ENCODE results near the gene ARRB2. TPM values are rescaled to one million over a fixed set of nuclear protein-coding genes. Genes with fewer than 3 reads are reported as not detected.

ARRB2 gene
- total RNA-seq, 1 donor from 2014 or later: 34.9 TPM

DNA sequence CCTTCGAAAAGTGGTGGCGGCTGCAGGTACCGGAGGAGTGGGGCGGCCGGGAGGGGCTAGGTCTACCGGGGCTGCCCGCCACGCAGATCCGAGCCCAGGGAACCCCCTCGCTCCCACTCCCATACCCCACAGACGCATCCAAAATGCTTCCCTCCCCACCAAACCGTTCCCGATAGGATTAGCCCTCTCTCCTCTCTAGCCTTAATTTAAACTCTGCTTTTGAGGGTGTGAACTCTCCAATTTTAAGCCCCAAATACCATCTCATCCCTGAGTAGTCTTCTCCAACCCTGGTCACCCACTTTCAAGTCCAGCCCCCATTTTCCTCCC lies 29.6 kb downstream of the ARRB2 start:
- no peaks in the 10 kb centered on the region for H3K9me3 Mint-ChIP-seq
- H3K36me3 Mint-ChIP-seq: no peaks in the 10 kb centered on the region
- peaks cover 17% of the 10 kb centered on the region for H3K4me1 Mint-ChIP-seq
- H3K27ac Mint-ChIP-seq: peak overlapping the region; percentile 69
- H3K4me3 Mint-ChIP-seq: peak overlapping the region; percentile 65
- no peak for DNase-seq (ENCODE audit: low spot score in 2 of 2, unreplicated experiment in 2 of 2)
- TF ChIP-seq, protein P1, sequence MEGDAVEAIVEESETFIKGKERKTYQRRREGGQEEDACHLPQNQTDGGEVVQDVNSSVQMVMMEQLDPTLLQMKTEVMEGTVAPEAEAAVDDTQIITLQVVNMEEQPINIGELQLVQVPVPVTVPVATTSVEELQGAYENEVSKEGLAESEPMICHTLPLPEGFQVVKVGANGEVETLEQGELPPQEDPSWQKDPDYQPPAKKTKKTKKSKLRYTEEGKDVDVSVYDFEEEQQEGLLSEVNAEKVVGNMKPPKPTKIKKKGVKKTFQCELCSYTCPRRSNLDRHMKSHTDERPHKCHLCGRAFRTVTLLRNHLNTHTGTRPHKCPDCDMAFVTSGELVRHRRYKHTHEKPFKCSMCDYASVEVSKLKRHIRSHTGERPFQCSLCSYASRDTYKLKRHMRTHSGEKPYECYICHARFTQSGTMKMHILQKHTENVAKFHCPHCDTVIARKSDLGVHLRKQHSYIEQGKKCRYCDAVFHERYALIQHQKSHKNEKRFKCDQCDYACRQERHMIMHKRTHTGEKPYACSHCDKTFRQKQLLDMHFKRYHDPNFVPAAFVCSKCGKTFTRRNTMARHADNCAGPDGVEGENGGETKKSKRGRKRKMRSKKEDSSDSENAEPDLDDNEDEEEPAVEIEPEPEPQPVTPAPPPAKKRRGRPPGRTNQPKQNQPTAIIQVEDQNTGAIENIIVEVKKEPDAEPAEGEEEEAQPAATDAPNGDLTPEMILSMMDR (IDR thresholded peaks at IDR 0.05; ENCODE audit: unreplicated experiment): no peak
- H3K27me3 Mint-ChIP-seq (ENCODE audit: low read depth): peaks cover 89% of the 10 kb centered on the region

DNA sequence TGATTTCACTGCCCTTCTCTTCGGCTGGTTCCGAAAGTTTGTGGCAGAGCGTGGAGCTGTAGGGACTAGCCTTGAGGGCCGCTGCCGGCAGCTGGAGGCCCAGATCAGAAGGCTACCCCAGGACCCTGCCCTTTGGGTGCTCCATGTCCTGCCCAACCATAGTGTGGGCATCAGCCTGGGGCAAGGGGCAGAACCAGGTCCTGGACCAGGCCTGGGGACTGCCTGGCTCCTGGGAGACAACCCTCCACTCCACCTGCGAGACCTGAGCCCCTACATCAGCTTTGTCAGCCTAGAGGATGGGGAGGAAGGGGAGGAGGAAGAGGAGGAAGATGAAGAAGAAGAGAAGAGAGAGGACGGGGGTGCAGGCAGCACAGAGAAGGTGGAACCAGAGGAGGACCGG lies 30.2 kb downstream of the ARRB2 start:
- DNase-seq (ENCODE audit: low spot score in 2 of 2, unreplicated experiment in 2 of 2): no peak
- H3K27me3 Mint-ChIP-seq (ENCODE audit: low read depth): peaks cover 89% of the 10 kb centered on the region
- H3K9me3 Mint-ChIP-seq: no peaks in the 10 kb centered on the region

DNA sequence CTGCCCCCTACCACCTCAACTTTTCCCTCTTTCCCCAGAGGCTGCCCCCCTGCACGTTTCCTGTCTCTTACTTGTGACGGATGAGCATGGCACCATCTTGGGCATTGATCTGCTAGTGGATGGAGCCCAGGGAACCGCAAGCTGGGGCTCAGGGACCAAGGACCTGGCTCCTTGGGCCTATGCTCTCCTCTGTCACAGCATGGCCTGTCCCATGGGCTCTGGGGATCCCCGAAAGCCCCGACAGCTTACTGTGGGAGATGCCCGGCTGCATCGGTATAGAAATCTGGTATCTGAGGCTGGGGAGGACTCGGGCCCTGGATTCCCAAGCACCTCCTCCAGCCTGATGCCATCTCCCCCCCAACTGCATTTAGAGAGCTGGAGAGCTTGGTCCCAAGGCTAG lies 31.1 kb downstream of the ARRB2 start:
- no peak for DNase-seq (ENCODE audit: low spot score in 2 of 2, unreplicated experiment in 2 of 2)
- no peaks in the 10 kb centered on the region for H3K9me3 Mint-ChIP-seq
- peak overlapping the region; percentile 22 for H3K4me3 Mint-ChIP-seq
- no peaks in the 10 kb centered on the region for H3K36me3 Mint-ChIP-seq
- H3K4me1 Mint-ChIP-seq: peaks cover 22% of the 10 kb centered on the region
- no peak overlapping the region for H3K27ac Mint-ChIP-seq
- H3K27me3 Mint-ChIP-seq (ENCODE audit: low read depth): peaks cover 90% of the 10 kb centered on the region
- TF ChIP-seq, protein P1 (IDR thresholded peaks at IDR 0.05; ENCODE audit: unreplicated experiment): no peak

More for the DNA sequence above, 30.2 kb downstream of the ARRB2 start:
- TF ChIP-seq, protein P1 (IDR thresholded peaks at IDR 0.05; ENCODE audit: unreplicated experiment): no peak
- H3K27ac Mint-ChIP-seq: peak overlapping the region; percentile 69
- peak overlapping the region; percentile 65 for H3K4me3 Mint-ChIP-seq
- H3K36me3 Mint-ChIP-seq: no peaks in the 10 kb centered on the region
- peaks cover 22% of the 10 kb centered on the region for H3K4me1 Mint-ChIP-seq

DNA sequence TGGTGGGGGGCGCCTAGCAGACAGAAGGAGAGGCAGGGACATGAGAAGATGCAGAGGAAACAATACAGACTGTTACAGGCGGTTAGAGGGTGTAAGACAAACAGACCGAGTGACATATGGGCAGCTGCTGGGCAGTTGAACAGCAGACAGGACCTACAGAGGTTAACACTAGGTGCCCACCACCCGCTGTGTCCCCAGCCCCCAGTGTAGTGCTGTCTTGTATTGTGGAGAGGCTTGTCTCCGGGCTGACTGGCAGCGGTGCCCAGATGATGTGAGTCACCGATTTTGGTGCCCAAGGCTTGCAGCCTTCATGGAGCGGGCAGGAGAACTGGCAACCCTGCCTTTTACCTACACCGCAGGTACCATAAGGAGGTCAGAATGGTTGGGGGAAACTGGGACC lies 31.7 kb downstream of the ARRB2 start:
- Mint-ChIP-seq H3K27ac (no peak overlapping the region), H3K9me3 (no peaks in the 10 kb centered on the region), H3K27me3 (ENCODE audit: low read depth) (peaks cover 93% of the 10 kb centered on the region), H3K4me1 (peaks cover 22% of the 10 kb centered on the region), H3K4me3 (no peak overlapping the region), H3K36me3 (no peaks in the 10 kb centered on the region)
- TF ChIP-seq, protein P1 (IDR thresholded peaks at IDR 0.05; ENCODE audit: unreplicated experiment): no peak
- DNase-seq (ENCODE audit: low spot score in 2 of 2, unreplicated experiment in 2 of 2): no peak

DNA sequence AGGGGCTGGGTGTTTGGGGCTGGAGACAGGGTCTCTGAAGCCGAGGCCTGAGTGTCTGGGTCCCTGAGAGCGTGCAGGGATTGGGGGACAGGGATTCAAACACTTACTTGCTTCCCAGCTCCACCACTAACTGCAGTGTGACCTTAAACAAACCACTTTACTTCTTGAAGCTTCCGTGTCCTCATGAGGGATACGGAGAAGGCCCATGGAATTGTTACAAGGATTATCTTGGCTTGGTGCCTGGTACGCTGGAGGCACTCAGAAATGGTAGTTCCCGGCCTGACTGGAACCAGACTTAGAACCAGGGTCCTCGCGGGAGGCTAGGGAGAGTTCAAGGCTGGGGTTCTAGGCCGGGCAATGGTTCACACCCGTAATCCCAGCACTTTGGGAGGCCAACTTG lies 32.2 kb downstream of the ARRB2 start:
- Mint-ChIP-seq H3K4me1 (peaks cover 22% of the 10 kb centered on the region), H3K4me3 (no peak overlapping the region), H3K9me3 (no peaks in the 10 kb centered on the region), H3K27me3 (ENCODE audit: low read depth) (peaks cover 93% of the 10 kb centered on the region), H3K27ac (no peak overlapping the region), H3K36me3 (no peaks in the 10 kb centered on the region)
- DNase-seq (ENCODE audit: low spot score in 2 of 2, unreplicated experiment in 2 of 2): no peak
- TF ChIP-seq, protein P1 (IDR thresholded peaks at IDR 0.05; ENCODE audit: unreplicated experiment): no peak

DNA sequence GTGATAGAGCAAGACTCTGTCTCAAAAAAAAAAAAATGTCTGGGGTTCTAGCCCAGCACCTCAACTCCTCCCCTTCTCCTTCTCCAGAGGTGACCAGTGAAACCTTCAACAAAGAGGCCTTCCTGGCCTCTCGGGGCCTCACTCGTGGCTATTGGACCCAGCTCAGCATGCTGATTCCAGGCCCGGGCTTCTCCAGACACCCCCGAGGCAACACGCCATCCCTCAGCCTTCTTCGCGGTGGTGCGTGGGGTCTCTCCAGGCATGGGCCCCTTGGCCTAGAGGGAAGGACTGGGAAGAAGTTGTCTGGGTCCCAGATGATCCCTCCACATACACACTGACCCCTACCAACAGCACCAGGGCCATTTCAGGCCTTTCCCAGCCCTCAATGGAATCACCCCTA lies 32.8 kb downstream of the ARRB2 start:
- H3K27ac Mint-ChIP-seq: no peak overlapping the region
- H3K9me3 Mint-ChIP-seq: no peaks in the 10 kb centered on the region
- TF ChIP-seq, protein P1 (IDR thresholded peaks at IDR 0.05; ENCODE audit: unreplicated experiment): no peak
- no peak overlapping the region for H3K4me3 Mint-ChIP-seq
- peaks cover 20% of the 10 kb centered on the region for H3K4me1 Mint-ChIP-seq
- H3K36me3 Mint-ChIP-seq: no peaks in the 10 kb centered on the region
- peaks cover 94% of the 10 kb centered on the region for H3K27me3 Mint-ChIP-seq (ENCODE audit: low read depth)
- DNase-seq (ENCODE audit: low spot score in 2 of 2, unreplicated experiment in 2 of 2): no peak

Measured in mesothelial cell of epicardium (in vitro differentiated cells).